GM19463 (cell line): ENCODE measurements around the gene HMBS.
"Not testable (repeated sequence)": the region's sequence is repeated elsewhere in the genome, so short reads cannot be mapped to it uniquely, and the experiment has no call there.

Experiments used
- ATAC-seq: cut with Tn5 transposase; IDR thresholded peaks from one replicate; pipeline ENCODE4 v1.9.1; 2021; ENCODE audit warnings: mild to moderate bottlenecking, moderate library complexity; ENCODE audit not compliant: unreplicated experiment

The HMBS gene

DNA sequence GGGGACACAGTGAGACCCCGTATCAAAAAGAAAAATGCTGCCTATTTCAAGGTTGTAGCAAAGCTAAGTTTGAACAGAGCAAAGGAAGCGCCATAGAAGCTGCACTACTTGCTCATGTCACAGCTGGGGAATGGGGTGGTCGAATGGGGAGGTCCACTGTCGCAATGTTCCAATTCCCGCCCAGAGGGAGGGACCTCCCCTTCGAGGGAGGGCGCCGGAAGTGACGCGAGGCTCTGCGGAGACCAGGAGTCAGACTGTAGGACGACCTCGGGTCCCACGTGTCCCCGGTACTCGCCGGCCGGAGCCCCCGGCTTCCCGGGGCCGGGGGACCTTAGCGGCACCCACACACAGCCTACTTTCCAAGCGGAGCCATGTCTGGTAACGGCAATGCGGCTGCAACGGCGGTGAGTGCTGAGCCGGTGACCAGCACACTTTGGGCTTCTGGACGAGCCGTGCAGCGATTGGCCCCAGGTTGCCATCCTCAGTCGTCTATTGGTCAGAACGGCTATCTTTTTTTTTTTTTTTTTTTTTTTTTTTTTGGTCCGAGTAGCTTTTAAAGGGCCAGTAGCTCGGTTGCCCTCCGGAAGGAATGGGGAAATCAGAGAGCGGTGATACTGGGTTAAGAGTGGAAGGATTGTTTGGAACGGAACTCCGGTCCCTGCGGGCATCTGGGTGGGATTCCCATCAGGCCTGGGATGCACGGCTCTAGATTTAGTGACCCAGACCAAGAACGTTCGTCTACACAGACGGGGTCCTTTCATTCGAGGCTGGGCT, at the start of gene HMBS:
TSS of gene HMBS (plus strand) at position 219 of the 774 bp plus-strand sequence. CDS start at position 372, 153 bp downstream.
- peak; percentile 95 for ATAC-seq

DNA sequence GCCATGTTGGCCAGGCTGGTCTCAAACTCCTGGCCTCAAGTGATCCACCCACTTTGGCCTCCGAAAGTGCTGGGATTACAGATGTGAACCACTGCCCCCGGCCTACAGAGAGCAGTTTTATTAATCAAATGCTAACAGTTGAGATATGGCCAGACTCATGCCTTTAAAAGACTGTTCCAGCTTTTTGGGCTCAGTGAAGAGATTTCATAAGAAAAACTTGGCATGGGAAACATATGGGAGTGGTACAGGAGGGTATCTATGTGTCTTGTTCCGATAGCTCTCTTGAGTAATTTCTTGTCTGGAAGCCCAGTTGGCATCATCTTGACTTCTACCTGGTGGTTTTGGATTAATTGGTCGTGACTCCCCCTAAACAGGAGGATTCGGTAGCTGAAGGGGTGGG, 45.8 kb upstream of the HMBS start:
- no peak for ATAC-seq

DNA sequence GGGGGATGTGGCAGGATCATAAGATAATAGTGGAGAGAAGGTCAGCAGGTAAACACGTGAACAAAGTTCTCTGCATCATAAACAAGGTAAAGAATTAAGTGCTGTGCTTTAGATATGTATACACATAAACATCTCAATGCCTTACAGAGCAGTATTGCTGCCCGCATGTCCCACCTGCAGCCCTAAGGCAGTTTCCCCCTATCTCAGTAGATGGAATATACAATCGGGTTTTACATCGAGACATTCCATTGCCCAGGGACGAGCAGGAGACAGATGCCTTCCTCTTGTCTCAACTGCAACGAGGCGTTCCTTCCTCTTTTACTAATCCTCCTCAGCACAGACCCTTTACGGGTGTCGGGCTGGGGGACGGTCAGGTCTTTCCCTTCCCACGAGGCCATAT, 45.2 kb upstream of the HMBS start:
- not testable (repeated sequence) for ATAC-seq

DNA sequence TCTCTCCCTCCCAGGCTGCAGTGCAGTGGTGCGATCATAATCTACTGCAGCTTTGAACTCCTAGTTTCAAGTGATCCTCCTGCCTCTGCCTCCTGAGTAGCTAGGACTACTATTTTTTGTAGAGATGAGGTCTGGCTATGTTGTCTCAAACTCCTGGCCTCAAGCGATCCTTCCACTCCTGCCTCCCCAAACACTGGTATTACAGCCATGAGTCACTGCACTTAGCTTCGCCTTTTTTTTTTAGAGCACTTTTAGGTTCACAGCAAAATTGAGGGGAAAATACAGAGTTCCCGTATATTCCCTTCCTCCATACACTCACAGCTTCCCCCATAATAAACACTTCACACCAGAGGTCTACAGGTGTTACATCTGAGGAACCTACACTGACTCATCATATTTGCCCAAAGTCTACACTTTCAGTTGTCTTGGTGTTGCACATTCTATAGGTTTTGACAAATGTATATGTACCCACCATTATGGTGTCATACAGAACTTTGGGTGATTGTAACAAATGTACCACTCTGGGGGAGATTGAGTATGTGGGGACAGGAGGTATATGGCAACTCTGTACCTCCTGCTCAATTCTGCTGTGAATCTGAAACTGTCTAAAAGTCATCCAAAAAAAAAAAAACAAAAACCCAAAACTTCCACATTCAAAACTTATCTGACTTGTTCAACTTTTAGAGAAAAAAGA, 42.7 kb upstream of the HMBS start:
- ATAC-seq, result no peak

DNA sequence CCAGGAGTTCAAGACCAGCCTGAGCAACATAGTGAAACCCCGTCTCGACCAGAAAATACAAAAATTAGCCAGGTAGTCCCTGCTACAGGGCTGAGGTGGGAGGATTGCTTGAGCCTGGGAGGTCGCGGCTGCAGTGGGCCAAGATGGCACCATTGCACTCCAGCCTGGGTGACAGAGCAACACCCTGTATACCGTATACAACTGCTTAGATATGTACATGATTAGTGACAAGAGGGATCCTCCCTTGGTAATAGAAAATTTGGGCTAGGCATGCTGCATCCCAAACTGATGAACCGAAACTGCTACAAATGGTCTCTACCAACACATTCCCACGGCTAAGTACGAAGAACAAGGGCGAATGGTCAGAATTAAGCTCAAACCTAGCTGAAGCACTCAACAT, 41.8 kb upstream of the HMBS start:
- ATAC-seq, result no peak

DNA sequence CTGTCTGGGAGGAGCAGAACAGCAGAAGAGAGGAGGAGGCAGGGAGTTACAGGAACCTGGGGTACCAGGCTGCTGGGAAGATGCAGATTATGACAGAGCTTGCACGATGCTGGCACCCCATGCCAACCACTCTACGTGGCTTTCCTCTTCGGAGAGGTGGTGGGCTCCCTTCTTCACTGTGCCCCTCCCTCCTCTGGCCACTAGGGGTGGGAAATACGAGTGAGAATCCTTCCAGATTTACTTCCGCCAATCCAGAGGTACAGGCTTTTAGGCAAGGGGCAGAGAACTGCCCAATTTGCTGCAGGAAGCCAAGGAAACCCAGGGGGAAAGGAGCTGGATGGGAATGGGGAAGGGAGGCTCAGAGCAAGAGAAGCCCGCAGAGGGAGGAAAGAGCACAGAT, 40.0 kb upstream of the HMBS start:
- ATAC-seq, result no peak

DNA sequence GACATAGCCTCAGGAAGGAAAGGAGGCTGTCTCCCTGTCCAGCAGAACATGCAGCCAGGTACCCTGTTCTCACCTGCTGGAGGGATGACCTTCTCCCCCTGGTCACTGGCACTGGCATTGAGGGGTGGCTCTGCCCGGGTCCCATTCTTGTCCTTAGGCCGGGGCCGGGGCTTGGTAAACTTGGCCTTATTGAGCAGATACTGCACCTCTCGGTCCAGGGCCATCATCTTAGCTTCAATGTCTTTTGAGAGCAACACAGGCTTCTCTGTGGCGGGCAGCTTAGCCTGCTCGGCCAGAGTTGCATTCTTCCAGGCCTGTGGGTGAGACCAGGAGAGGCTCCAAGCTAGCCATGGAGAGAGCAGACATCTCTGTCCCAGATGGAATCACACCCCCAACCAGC, 38.2 kb upstream of the HMBS start:
- ATAC-seq, result no peak

DNA sequence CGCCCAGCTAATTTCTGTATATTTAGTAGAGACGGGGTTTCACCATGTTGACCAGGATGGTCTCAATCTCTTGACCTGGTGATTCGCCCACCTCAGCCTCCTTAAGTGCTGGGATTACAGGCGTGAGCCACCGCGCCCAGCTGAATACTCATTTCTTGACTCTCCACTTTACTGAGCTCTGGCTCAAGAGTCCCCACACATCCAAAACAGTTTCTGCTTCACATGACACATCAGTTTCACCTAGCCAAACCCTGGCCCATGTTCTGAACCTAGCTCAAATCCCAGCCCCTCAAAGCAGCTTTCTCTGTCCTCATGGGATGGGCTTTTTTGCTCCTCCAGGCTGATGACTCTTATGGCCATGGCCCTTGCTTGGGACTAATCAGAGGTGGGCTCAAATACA, 37.5 kb upstream of the HMBS start:
- no peak for ATAC-seq

DNA sequence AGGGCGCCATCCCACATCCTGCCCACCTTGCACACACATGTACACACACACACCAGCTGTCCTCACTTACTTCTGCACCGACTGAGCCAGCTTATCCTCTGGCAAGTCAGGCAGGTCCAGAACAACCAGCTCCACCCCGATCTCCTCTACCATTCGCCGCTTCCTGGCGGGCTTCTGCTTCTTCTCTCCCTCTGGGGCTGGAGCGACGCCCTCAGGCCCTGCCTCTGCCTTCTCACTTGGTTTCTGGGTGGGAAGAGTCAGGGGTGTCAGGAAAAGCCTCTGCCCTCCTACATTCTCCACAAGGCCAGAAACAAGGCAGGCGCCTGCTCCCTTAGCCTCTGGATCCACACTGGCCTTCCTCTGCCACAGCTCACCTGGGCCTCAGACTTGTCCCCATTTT, 36.0 kb upstream of the HMBS start:
- ATAC-seq, result no peak

DNA sequence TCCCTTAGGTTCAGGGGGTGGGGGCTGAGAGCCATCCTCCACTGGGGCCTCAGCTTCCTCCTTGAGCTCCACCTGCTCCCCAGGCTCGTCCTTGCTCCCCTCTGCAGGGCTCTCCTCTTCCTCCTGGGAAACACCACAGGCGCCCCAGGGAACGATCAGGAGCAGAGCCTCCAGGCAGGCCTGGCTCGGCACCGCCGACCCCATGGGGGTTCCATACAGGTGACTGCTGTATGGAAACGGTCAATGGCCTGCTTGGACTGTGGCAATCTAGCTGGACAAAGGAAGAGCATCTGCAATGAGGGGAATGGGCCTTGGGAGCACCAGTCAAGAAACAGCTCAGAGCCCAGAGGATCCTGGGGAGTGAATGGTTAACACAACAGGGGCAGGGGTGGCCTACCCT, 35.6 kb upstream of the HMBS start:
- no peak for ATAC-seq

DNA sequence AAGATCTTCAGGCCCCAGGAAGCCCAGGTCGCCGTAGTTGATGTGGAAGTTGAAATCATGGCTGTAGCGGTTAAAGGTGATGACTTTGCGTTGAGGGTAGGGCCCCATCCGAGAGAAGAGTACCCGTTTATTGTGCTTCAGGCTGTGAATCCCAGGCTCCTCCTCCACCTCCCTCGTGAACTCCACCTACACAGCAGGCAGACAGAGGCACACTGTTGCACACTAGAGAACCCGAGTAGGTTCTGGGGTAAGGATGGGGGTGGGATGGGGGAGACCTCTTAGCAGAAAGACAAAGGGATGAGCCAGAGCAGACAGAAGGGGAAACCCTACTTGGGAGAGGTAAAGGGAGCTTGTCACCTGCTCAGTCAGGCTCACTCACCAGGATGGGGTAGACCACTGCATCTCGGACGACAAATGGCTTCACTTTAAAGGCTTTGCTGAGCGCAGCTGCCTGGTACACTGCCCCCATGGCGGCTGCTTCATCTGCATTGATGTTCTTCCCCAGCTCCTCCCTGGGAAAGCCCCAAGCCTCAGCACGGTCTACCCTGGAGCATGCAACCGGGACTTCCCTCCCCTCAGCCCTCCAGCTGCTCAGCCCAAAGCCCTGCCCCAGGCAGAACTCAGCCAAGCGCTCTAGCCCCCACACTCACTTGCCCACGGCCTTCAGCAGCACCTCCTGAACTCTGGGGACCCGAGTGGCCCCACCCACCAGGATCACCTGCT, 33.1 kb upstream of the HMBS start:
- peak; percentile 77 for ATAC-seq

DNA sequence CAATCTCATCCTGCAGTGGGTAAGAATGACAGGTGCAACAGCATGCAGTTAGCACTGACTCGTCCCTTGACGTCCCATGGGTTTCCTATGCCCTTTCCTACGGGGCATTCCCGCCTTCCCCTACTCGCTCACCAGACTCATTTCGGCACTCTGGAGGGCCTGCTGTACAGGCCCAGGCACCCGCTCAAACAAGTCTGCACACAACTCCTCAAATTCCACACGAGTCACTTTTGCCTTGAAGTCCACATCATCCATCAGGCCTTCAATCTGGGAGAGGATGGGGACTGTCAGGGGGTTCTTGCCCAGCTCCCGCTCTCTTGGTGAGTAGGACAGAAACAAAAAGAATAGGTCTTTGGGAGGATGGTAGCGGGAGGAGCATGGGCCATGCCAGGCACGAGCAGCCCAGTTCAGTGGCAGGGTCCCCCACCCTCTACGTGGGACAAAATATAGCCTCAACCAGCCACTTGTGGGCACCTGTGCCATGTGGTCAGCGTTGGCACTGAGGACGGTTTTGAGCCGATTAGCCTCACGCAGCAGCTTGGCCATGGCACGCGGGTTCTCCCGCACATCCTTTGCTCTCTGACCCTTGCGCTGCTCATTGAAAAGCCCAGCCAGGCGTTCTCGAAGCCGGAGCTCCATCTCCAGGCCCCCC, 32.4 kb upstream of the HMBS start:
- no peak for ATAC-seq

DNA sequence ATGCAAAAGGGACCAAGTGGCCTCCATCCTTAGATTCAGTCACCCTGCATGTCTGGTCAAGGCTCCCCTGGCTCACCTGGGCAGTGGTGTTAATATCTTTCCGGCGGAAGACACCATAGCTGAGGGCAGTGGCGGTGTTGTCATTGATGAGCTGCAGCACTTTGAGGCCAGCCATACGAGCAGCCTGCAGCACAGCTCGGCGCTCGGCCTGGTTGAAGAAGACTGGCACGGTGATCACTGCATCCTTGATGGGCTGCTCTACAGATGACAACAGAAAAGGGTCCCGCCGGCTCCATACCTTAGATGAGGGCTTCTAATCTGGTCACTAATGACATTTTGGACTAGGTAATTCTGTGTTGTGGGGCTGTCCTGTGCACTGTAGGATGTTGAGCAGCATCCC, 30.3 kb upstream of the HMBS start:
- ATAC-seq, result no peak

DNA sequence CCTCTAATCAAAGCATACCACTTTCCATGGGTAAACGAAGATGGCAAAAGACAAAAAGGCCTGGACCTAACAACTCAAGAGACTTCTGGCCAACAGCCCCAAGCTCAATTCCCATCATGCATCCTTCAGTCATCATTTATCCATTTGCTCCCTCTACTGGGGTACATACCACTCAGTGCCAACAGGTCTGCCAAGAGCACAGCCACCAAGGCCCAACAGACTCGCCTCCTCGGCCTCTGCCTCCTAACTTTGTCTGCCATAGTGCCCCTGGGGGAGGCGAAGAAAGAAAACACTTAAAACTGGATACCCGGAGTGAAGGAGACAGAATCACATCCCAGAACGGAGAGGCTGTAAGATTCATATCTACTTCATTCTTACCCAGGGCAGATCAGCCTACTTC, 28.8 kb upstream of the HMBS start:
- no peak for ATAC-seq

DNA sequence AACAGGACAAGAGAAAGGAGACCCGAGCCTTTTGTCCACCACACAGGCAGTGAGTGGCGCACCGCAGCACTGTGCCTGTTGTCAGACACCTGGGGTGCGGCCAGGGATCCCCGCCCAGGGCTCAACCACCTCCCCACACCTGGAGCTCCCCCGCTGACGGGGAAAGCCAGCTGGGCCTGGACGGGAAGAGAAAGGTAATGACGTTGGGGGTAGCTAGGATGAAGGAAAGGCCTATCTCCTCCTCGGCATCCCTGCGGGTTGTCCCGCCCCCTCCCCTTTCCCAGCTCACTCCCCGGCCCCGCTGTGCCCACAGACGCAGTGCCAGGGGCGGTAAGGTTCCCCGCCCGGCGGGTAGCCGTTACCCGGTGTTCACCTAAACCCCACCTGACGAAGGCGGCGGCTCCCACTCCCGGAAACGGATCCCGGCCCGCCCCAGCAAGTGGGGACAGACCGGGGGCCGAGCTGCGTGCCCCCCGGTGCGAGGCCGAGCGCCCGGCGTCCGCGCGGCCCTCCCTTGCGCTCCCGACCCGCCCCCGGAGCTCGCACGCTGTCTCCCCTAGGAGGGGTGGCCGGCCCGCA, 28.2 kb upstream of the HMBS start:
- ATAC-seq, result no peak

DNA sequence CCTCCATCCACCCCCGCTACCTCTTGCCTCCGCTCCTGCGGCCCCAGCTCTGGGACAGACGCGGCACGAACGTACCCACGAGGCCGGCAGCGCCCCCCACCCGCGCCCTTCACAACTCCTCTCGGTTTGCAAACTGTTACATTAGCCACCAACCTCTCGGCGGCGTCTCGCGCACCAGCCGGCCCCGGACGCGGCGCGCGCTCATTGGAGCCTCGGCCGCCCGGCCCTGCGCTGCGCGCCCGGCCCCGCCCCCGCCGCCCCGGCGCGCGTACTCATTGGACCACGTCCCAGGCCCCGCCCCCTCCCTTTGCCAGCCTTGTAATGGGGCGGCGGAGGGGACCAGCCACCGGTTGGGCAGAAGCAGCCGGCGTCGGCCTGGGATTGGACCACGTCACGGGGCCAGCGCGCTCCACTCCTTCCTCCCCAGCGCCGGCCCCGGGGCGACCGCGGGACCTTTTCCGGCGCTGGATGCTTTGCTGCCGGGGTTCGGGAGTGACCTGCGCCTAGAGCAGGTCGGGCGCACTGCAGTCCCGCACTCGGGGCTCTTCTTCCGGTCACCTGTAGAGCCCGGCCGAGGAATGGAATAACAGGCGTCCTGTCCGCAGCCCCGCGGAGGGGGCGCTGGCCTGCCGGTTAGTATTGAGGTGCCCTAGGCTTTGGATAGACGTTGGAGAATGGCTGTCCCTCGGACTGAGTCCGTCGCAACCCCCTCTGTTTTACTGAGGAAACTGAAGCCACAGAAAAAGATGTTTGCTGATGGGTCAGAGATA, 27.5 kb upstream of the HMBS start, which contains the start of gene HYOU1:
TSS of gene HYOU1 (minus strand) at position 206 of the 770 bp plus-strand sequence. CDS start 1,045 bp downstream, outside the sequence.
- ATAC-seq, result peak; percentile 94

DNA sequence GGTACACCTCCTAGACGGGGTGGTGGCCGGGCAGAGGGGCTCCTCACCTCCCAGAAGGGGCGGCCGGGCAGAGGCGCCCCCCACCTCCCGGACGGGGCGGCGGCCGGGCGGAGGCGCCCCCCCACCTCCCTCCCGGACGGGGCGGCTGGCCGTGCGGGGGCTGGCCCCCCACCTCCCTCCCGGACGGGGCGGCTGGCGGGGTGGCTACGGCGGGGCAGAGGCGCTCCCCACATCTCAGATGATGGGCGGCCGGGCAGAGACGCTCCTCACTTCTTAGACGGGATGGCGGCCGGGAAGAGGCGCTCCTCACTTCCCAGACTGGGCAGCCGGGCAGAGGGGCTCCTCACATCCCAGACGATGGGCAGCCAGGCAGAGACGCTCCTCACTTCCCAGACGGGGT, 25.6 kb upstream of the HMBS start:
- ATAC-seq, result not testable (repeated sequence)

DNA sequence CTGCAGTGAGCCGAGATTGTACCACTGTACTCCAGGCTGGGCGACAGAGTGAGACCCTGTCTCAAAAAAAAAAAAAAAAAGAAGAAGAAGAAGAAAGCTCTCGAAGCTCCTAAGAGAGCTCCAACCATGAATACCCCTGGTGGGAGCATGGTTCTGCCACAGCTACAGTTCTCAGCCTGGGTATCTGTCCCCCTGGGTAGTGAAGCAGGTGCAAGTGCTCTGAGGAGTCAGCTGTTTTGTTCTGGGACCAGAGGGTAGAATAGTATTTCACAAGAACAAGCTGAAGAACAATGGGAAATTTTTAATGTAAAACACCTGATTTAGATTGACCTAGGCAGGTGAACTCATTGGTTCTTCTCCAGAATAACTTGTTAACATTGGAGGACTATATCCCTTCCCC, 23.4 kb upstream of the HMBS start:
- no peak for ATAC-seq

DNA sequence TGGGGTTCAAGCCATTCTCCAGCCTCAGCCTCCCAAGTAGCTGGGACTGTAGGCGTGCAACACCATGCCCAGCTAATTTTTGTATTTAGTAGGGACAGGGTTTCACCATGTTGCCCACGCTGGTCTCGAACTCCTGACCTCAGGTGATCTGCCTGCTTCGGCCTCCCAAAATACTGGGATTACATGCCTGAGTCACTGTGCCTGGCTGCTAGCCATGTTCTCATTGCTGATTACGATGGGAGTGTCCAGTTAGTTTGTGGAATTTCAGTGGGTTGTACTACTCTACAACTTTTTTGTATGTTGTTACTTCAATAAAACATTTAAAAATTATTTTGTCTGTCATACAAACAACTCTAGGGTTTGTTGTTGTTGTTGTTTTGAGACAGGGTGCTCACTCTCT, 21.9 kb upstream of the HMBS start:
- ATAC-seq, result no peak

DNA sequence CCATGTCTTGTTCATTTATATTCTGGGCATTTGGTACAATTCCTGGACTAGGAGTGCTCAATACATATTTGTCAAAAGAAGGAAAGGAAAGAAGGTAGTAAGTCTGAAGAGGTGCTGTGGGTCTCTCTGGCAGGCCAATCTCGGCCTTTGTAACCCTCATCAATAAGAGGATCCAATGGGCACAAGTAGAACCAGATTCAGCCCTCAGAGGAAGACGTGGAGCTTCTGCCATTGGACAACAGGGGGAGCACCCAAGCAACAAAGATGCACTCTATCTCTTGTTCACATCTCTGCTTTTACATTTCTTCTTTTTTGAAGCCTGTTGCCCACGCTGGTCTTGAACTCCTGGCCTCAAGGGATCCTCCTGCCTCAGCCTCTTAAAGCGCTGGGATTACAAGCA, 19.3 kb upstream of the HMBS start:
- no peak for ATAC-seq
